Measurements from ENCODE around the gene KDM2B.

DNA sequence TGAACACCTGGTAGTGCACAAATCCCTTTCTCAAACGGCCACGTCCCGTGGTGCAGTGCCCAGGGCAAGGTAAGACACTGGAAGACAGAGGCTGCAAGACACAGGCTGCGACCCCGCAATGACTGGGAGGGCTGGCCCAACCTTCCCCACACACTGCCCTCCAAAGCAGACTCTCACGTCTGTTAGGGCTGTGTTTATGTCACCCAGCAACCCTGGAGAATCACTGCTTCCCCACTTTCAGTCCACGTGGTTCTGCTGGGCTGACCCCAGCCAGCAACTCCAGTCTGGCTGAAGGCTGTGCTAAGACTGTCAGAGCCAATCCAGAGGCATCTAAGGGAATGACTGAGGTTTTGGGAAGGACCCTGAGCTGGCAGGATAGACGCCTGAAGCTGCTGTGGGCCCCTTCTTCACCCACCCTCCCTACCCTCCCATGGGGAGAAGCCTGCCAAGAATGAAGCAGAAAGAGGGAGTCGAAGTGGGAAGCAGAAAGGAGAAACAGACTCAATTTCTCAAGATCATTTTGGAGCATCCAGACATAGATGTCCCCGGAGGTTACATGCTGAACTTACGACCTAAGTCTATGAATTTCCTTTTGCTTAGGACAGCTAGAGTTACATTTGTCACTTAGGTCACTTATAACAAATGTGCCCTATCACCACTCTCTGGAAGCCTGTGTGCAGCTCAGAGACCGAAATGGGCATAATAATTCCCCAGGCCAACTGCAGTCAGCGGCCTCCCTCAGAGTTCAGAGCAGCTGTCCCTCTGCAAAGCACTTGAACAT, 11.7 kb downstream of the KDM2B start:
- TF ChIP-seq POLR2A (IDR thresholded peaks at IDR 0.05; ENCODE audit: low read length) (no peak), GATA1 (IDR thresholded peaks at IDR 0.05; ENCODE audit: low read depth, low read length) (no peak)
